ENCODE data around the gene NDE1.
"Not testable (repeated sequence)": the region's sequence is repeated elsewhere in the genome, so short reads cannot be mapped to it uniquely, and the experiment has no call there.

The NDE1 gene

GRCh38 chr16:15701975-15702970 lies 52.2 kb downstream of the NDE1 start:
- FAIRE-seq: no peak

- no peak for FAIRE-seq
Observed at GRCh38 chr16:15703029-15703736, 53.1 kb downstream of the NDE1 start.

GRCh38 chr16:15704545-15704987 lies 54.5 kb downstream of the NDE1 start:
- no peak for FAIRE-seq

- no peak for FAIRE-seq
Observed at GRCh38 chr16:15705064-15705565, 55.1 kb downstream of the NDE1 start.

- FAIRE-seq: no peak
Observed at GRCh38 chr16:15707332-15707731, 57.3 kb downstream of the NDE1 start.

GRCh38 chr16:15708096-15708495 lies 58.1 kb downstream of the NDE1 start:
- no peak for FAIRE-seq

GRCh38 chr16:15708997-15709396 lies 59.0 kb downstream of the NDE1 start:
- FAIRE-seq: no peak

- no peak for FAIRE-seq
Observed at GRCh38 chr16:15714393-15715172, 64.5 kb downstream of the NDE1 start.

GRCh38 chr16:15715221-15715620 lies 65.2 kb downstream of the NDE1 start:
- FAIRE-seq: no peak

- no peak for FAIRE-seq
Observed at GRCh38 chr16:15716694-15717447, 66.8 kb downstream of the NDE1 start.

- FAIRE-seq: no peak
Observed at GRCh38 chr16:15721018-15721417, 71.0 kb downstream of the NDE1 start.

- FAIRE-seq: no peak
Observed at GRCh38 chr16:15723808-15724207, 73.8 kb downstream of the NDE1 start.

GRCh38 chr16:15725641-15726240 lies 75.7 kb downstream of the NDE1 start:
- FAIRE-seq: no peak

GRCh38 chr16:15726715-15727114 lies 76.7 kb downstream of the NDE1 start:
- no peak for FAIRE-seq

- FAIRE-seq: not testable (repeated sequence)
Observed at GRCh38 chr16:15727697-15728096, 77.7 kb downstream of the NDE1 start.

GRCh38 chr16:15729152-15729551 lies 79.1 kb downstream of the NDE1 start:
- no peak for FAIRE-seq

GRCh38 chr16:15732416-15732815 lies 82.4 kb downstream of the NDE1 start:
- FAIRE-seq: no peak

- FAIRE-seq: no peak
Observed at GRCh38 chr16:15735610-15736009, 85.6 kb downstream of the NDE1 start.

GRCh38 chr16:15736529-15736928 lies 86.5 kb downstream of the NDE1 start:
- no peak for FAIRE-seq

GRCh38 chr16:15737140-15737644 lies 87.1 kb downstream of the NDE1 start:
- no peak for FAIRE-seq

- FAIRE-seq: no peak
Observed at GRCh38 chr16:15739464-15739863, 89.4 kb downstream of the NDE1 start.

All from colon (tissue), 2 donors.